Measurements from ENCODE around the gene RABL3. TPM values are rescaled to one million over a fixed set of nuclear protein-coding genes. Genes with fewer than 3 reads are reported as not detected.

The RABL3 gene
- polyA plus RNA-seq, 1 donor = 20.4 TPM

Other genes with a start within 250 kb of the RABL3 start
- gene NDUFB4, start 146.2 kb downstream of the RABL3 start, polyA plus RNA-seq = 160 TPM
- gene HGD, start 60.3 kb downstream of the RABL3 start, polyA plus RNA-seq = 28.7 TPM
- gene GTF2E1, start 228 bp upstream of the RABL3 start, polyA plus RNA-seq = 10.0 TPM
- gene STXBP5L, start 165.7 kb upstream of the RABL3 start, polyA plus RNA-seq = 0.84 TPM

Data from large intestine (tissue), 1 donor.